ENCODE results near the gene METTL24.

Gene METTL24

GRCh38 chr6:110334423-110335180, 23.5 kb downstream of the METTL24 start:
- DNase-seq (ENCODE audit: low read depth in 2 of 2): no peak

- DNase-seq (ENCODE audit: low read depth in 2 of 2): no peak
Observed at GRCh38 chr6:110332281-110332680, 25.9 kb downstream of the METTL24 start.

- no peak for DNase-seq (ENCODE audit: low read depth in 2 of 2)
Observed at GRCh38 chr6:110331816-110332215, 26.3 kb downstream of the METTL24 start.

GRCh38 chr6:110331390-110331789, 26.8 kb downstream of the METTL24 start:
- DNase-seq (ENCODE audit: low read depth in 2 of 2): no peak

- no peak for DNase-seq (ENCODE audit: low read depth in 2 of 2)
Observed at GRCh38 chr6:110329714-110330436, 28.3 kb downstream of the METTL24 start.

- DNase-seq (ENCODE audit: low read depth in 2 of 2): no peak
Observed at GRCh38 chr6:110329348-110329713, 28.8 kb downstream of the METTL24 start.

GRCh38 chr6:110328259-110328658, 29.9 kb downstream of the METTL24 start:
- no peak for DNase-seq (ENCODE audit: low read depth in 2 of 2)

GRCh38 chr6:110327391-110327790, 30.8 kb downstream of the METTL24 start:
- no peak for DNase-seq (ENCODE audit: low read depth in 2 of 2)

GRCh38 chr6:110326609-110327008, 31.5 kb downstream of the METTL24 start:
- no peak for DNase-seq (ENCODE audit: low read depth in 2 of 2)

GRCh38 chr6:110326057-110326456, 32.1 kb downstream of the METTL24 start:
- DNase-seq (ENCODE audit: low read depth in 2 of 2): no peak

- no peak for DNase-seq (ENCODE audit: low read depth in 2 of 2)
Observed at GRCh38 chr6:110325197-110325596, 33.0 kb downstream of the METTL24 start.

- DNase-seq (ENCODE audit: low read depth in 2 of 2): no peak
Observed at GRCh38 chr6:110324548-110324947, 33.6 kb downstream of the METTL24 start.

- DNase-seq (ENCODE audit: low read depth in 2 of 2): no peak
Observed at GRCh38 chr6:110323258-110323657, 34.9 kb downstream of the METTL24 start.

GRCh38 chr6:110322874-110323242, 35.3 kb downstream of the METTL24 start:
- DNase-seq (ENCODE audit: low read depth in 2 of 2): no peak

GRCh38 chr6:110322151-110322873, 35.8 kb downstream of the METTL24 start:
- no peak for DNase-seq (ENCODE audit: low read depth in 2 of 2)

- no peak for DNase-seq (ENCODE audit: low read depth in 2 of 2)
Observed at GRCh38 chr6:110320307-110320706, 37.8 kb downstream of the METTL24 start.

- DNase-seq (ENCODE audit: low read depth in 2 of 2): no peak
Observed at GRCh38 chr6:110319843-110320242, 38.3 kb downstream of the METTL24 start.

GRCh38 chr6:110319381-110319780, 38.8 kb downstream of the METTL24 start:
- no peak for DNase-seq (ENCODE audit: low read depth in 2 of 2)

- DNase-seq (ENCODE audit: low read depth in 2 of 2): no peak
Observed at GRCh38 chr6:110318971-110319370, 39.2 kb downstream of the METTL24 start.

- DNase-seq (ENCODE audit: low read depth in 2 of 2): no peak
Observed at GRCh38 chr6:110317646-110318045, 40.5 kb downstream of the METTL24 start.

GRCh38 chr6:110317189-110317588, 41.0 kb downstream of the METTL24 start:
- DNase-seq (ENCODE audit: low read depth in 2 of 2): no peak

- no peak for DNase-seq (ENCODE audit: low read depth in 2 of 2)
Observed at GRCh38 chr6:110315869-110316398, 42.2 kb downstream of the METTL24 start.
